Measurements from ENCODE around the gene PRDM11. TPM values are rescaled to one million over a fixed set of nuclear protein-coding genes. Genes with fewer than 3 reads are reported as not detected.

Gene PRDM11
- total RNA-seq, 2 donors from 2014 or later = 23.8 to 30.5 TPM

DNA sequence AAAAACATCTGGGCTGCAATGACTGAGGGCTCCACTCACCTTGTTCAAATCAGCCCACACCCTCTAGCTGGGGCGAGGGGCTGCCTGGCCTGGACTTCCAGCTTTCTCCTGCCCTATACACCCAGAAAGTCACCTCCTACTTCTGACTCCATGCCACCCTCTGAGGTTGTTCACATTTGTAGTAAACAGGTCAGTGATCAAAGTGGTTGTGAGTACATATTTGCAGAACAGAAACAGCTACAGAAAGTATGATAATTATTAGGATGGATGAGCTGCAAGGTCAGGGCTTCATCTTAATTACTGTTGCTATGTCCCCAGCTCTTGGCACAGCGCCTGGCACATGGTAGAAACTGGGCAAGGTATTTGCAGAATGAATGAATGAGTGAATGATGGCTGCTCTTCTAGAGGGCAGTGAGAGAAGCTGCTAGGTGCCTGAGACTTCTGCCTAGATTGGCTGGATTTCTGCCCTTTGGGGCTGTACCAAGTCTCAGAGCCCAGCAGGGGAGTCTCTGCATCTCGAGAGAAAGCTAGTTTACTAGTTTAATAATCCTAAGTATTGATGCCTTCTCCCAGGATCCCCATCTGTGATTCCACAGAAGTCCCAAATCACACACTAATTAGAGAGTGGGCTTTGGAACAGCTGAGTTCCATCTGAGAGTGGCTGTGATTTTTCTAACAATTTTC is 103.7 kb downstream of the PRDM11 start:
- DNase-seq (ENCODE audit: low spot score) (no peak), ATAC-seq (ENCODE audit: insufficient number of reproducible peaks, low FRiP score, low read depth) (no peak)
- Histone ChIP-seq H3K9me3 (no peaks in the 10 kb centered on the region), H3K36me3 (no peaks in the 10 kb centered on the region), H3K4me3 (no peak overlapping the region), H3K27ac (no peak overlapping the region), H3K27me3 (replicated peaks; ENCODE audit: insufficient read depth) (no peaks in the 10 kb centered on the region), H3K4me1 (ENCODE audit: control insufficient read depth in 1 of 2, low read depth in 2 of 2) (no peaks in the 10 kb centered on the region)
- TF ChIP-seq, protein P1, sequence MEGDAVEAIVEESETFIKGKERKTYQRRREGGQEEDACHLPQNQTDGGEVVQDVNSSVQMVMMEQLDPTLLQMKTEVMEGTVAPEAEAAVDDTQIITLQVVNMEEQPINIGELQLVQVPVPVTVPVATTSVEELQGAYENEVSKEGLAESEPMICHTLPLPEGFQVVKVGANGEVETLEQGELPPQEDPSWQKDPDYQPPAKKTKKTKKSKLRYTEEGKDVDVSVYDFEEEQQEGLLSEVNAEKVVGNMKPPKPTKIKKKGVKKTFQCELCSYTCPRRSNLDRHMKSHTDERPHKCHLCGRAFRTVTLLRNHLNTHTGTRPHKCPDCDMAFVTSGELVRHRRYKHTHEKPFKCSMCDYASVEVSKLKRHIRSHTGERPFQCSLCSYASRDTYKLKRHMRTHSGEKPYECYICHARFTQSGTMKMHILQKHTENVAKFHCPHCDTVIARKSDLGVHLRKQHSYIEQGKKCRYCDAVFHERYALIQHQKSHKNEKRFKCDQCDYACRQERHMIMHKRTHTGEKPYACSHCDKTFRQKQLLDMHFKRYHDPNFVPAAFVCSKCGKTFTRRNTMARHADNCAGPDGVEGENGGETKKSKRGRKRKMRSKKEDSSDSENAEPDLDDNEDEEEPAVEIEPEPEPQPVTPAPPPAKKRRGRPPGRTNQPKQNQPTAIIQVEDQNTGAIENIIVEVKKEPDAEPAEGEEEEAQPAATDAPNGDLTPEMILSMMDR (IDR thresholded peaks at IDR 0.05) = no peak

DNA sequence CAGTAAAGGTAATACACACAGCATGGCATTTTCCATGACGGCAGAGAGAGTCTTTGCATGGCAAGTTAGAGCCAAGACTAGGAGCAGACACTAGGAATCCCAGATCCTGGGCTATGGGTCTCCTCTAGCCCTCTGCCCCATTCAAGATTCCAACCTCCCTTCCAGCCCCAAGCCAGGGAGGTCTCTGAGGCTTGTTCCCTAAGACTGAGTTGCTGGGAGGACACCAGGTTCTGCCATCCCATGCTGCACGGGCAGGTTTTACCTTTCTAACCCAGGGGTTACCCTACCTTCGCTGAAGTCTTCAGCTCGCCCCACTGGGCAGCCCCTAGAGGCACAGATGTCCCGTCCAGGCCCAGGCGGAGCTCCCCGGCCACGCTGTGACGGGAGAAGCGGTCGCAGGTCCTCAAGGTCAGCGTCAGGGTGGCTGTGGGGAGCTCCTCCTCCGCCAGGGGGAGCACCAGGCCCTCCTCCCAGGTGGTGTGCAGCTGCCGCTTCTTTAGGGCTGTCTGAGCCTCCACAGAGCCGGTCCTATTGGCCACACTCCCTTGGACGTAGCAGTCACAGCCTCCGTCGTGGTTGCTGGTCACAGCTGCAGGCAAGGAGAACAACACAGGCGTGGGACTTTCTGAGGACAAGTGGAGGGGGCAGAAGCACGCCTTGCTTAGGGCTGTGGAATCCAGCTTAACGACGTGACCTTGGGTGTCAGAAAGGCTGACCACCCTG is 105.9 kb downstream of the PRDM11 start:
- Histone ChIP-seq H3K36me3 (no peaks in the 10 kb centered on the region), H3K4me1 (ENCODE audit: control insufficient read depth in 1 of 2, low read depth in 2 of 2) (no peaks in the 10 kb centered on the region), H3K27me3 (replicated peaks; ENCODE audit: insufficient read depth) (no peaks in the 10 kb centered on the region), H3K9me3 (no peaks in the 10 kb centered on the region), H3K4me3 (no peak overlapping the region), H3K27ac (no peak overlapping the region)
- DNase-seq (ENCODE audit: low spot score) (no peak), ATAC-seq (ENCODE audit: insufficient number of reproducible peaks, low FRiP score, low read depth) (no peak)
- TF ChIP-seq, protein P1 (IDR thresholded peaks at IDR 0.05) = peak; percentile 54

DNA sequence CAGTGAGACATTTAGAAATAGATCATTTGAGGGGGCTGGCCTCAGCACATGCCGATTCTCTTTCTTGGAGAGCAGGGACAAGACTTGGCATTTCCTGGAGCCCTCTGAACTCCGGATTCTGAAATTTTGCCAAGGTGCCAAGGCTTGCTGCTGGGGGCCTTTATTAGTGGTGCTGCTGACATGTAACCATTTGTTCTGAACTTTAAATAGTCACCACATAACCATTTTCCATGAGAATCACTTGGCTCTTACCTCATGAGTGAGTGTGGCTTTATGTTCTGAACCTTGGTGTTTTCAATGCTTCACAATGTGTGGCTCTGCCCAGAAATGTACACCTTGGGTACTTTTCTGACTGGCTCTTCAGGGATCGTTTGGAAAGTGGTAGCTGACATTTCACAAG is 106.4 kb downstream of the PRDM11 start:
- TF ChIP-seq, protein P1 (IDR thresholded peaks at IDR 0.05) = no peak
- DNase-seq (ENCODE audit: low spot score) (no peak), ATAC-seq (ENCODE audit: insufficient number of reproducible peaks, low FRiP score, low read depth) (no peak)
- no peaks in the 10 kb centered on the region for H3K4me1 ChIP-seq (ENCODE audit: control insufficient read depth in 1 of 2, low read depth in 2 of 2)
- no peaks in the 10 kb centered on the region for H3K36me3 ChIP-seq
- H3K9me3 ChIP-seq = no peaks in the 10 kb centered on the region
- H3K4me3 ChIP-seq = no peak overlapping the region
- H3K27ac ChIP-seq = no peak overlapping the region
- H3K27me3 ChIP-seq (replicated peaks; ENCODE audit: insufficient read depth) = no peaks in the 10 kb centered on the region

DNA sequence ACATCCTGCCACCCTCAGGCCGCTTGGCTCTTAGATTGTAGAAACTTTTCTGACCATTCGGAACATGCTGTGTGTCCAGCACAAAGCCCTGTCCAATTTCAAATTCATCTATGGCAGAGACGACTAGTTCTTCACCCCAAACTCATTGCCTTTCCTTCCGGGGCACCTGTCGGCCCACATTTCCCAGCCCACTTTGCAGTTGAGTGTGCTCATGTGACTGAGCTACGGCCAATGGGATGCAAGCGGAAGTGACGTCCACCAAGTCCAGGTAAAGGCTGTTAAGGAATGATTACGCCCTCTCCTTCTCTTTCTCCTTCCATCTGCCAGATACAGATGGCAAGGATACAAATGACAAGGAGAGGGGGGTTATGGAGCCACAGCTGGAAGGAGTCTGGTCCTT is 107.2 kb downstream of the PRDM11 start:
- ATAC-seq (ENCODE audit: insufficient number of reproducible peaks, low FRiP score, low read depth) (no peak), DNase-seq (ENCODE audit: low spot score) (no peak)
- Histone ChIP-seq H3K27ac (no peak overlapping the region), H3K36me3 (no peaks in the 10 kb centered on the region), H3K27me3 (replicated peaks; ENCODE audit: insufficient read depth) (no peaks in the 10 kb centered on the region), H3K4me3 (no peak overlapping the region), H3K9me3 (no peaks in the 10 kb centered on the region), H3K4me1 (ENCODE audit: control insufficient read depth in 1 of 2, low read depth in 2 of 2) (no peaks in the 10 kb centered on the region)
- TF ChIP-seq, protein P1 (IDR thresholded peaks at IDR 0.05) = no peak

DNA sequence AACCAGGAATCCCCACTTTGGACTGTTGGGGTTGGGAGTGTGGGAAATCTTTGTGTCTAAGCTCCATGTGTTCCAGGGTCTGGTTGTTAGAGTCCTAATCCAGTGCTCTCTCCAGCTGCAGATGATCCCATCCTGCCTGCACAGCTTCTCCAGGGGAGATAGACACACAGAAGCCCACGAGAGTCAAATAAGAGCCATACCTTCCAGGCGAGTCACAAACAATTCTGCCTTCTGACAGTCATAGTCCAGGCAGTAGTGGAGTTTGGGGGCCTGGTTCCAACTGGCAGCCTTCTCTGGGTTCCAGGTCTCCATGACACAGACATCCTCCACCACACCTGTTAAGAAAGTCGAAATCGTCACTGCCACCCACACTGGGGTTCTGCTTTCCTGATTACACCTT is 107.6 kb downstream of the PRDM11 start:
- DNase-seq (ENCODE audit: low spot score) = no peak
- TF ChIP-seq, protein P1 (IDR thresholded peaks at IDR 0.05) = no peak
- no peaks in the 10 kb centered on the region for H3K4me1 ChIP-seq (ENCODE audit: control insufficient read depth in 1 of 2, low read depth in 2 of 2)
- no peak for ATAC-seq (ENCODE audit: insufficient number of reproducible peaks, low FRiP score, low read depth)
- H3K4me3 ChIP-seq = no peak overlapping the region
- H3K9me3 ChIP-seq = no peaks in the 10 kb centered on the region
- H3K36me3 ChIP-seq = no peaks in the 10 kb centered on the region
- H3K27me3 ChIP-seq (replicated peaks; ENCODE audit: insufficient read depth) = no peaks in the 10 kb centered on the region
- no peak overlapping the region for H3K27ac ChIP-seq
